GM12891 (cell line): ENCODE measurements around the gene EYS.
"Not testable (repeated sequence)": the region's sequence is repeated elsewhere in the genome, so short reads cannot be mapped to it uniquely, and the experiment has no call there.

Experiments used
- DNase-seq: peaks from one replicate; pipeline ENCODE4 v3.0.0; 2011; ENCODE audit warnings: low spot score; ENCODE audit not compliant: insufficient read length
- FAIRE-seq: peaks from 2 replicates; lab custom pipeline; 2011; peaks lifted over from hg19 to GRCh38; lab: Jason Lieb, UNC
- PAX5 ChIP-seq: IDR thresholded peaks from 2 replicates; pipeline ENCODE4 v1.6.1; 2011; ENCODE audit warnings: low read length, moderate library complexity, mild to moderate bottlenecking; ENCODE audit not compliant: insufficient read depth, severe bottlenecking
- POLR2A ChIP-seq: IDR thresholded peaks from 2 replicates; pipeline ENCODE4 v1.6.1; 2011; ENCODE audit warnings: low read depth, low read length, control low read depth
- POLR2AphosphoS5 ChIP-seq: IDR thresholded peaks from 2 replicates; pipeline ENCODE4 v1.6.1; 2011; ENCODE audit warnings: low read depth, low read length, control low read depth
- POU2F2 ChIP-seq: IDR thresholded peaks from 2 replicates; pipeline ENCODE4 v1.6.1; 2011; ENCODE audit warnings: low read depth, mild to moderate bottlenecking, control low read depth, low read length, moderate library complexity
- SPI1 ChIP-seq: IDR thresholded peaks from 2 replicates; pipeline ENCODE4 v1.6.1; 2011; ENCODE audit warnings: low read depth, low read length, control low read depth
- TAF1 ChIP-seq: IDR thresholded peaks from 2 replicates; pipeline ENCODE4 v1.6.1; 2011; ENCODE audit warnings: low read depth, low read length, control low read depth

The EYS gene

GRCh38 chr6:64258752-64259151 lies 1448.3 kb downstream of the EYS start:
- no peak for TF ChIP-seq TAF1
- no peak for TF ChIP-seq POU2F2
- TF ChIP-seq POLR2A = no peak
- no peak for TF ChIP-seq SPI1
- TF ChIP-seq POLR2AphosphoS5 = no peak
- TF ChIP-seq PAX5 = no peak
- DNase-seq = no peak
- FAIRE-seq = no peak

- no peak for TF ChIP-seq SPI1
- TF ChIP-seq TAF1 = no peak
- no peak for TF ChIP-seq PAX5
- TF ChIP-seq POLR2AphosphoS5 = no peak
- no peak for TF ChIP-seq POU2F2
- no peak for TF ChIP-seq POLR2A
- no peak for FAIRE-seq
- no peak for DNase-seq
Measured at GRCh38 chr6:64258302-64258701, 1448.7 kb downstream of the EYS start.

GRCh38 chr6:64257586-64257985 lies 1449.4 kb downstream of the EYS start:
- DNase-seq (no peak), FAIRE-seq (no peak)
- TF ChIP-seq PAX5 (no peak), POLR2AphosphoS5 (no peak), POLR2A (no peak), POU2F2 (no peak), SPI1 (no peak), TAF1 (no peak)

GRCh38 chr6:64256483-64256882 lies 1450.5 kb downstream of the EYS start:
- DNase-seq = no peak
- TF ChIP-seq TAF1 (no peak), POLR2AphosphoS5 (no peak), SPI1 (no peak)
- no peak for FAIRE-seq

- TF ChIP-seq TAF1 = no peak
- TF ChIP-seq POLR2A = no peak
- no peak for FAIRE-seq
- no peak for DNase-seq
Measured at GRCh38 chr6:64255000-64255399, 1452.0 kb downstream of the EYS start.

- TF ChIP-seq POLR2AphosphoS5 = no peak
- DNase-seq = no peak
- FAIRE-seq = peak; percentile 68
Measured at GRCh38 chr6:64254558-64254957, 1452.5 kb downstream of the EYS start.

GRCh38 chr6:64252256-64252655 lies 1454.8 kb downstream of the EYS start:
- no peak for TF ChIP-seq POU2F2
- TF ChIP-seq POLR2A = no peak
- no peak for TF ChIP-seq POLR2AphosphoS5
- TF ChIP-seq PAX5 = no peak
- no peak for TF ChIP-seq SPI1
- DNase-seq = no peak
- no peak for FAIRE-seq

GRCh38 chr6:64250126-64250525 lies 1456.9 kb downstream of the EYS start:
- FAIRE-seq = no peak
- DNase-seq = no peak
- TF ChIP-seq POU2F2 (no peak), POLR2A (no peak), PAX5 (no peak), TAF1 (no peak), SPI1 (no peak), POLR2AphosphoS5 (no peak)

- DNase-seq = no peak
- TF ChIP-seq PAX5 (no peak), POLR2A (no peak), TAF1 (no peak), POU2F2 (no peak), SPI1 (no peak), POLR2AphosphoS5 (no peak)
- FAIRE-seq = no peak
Measured at GRCh38 chr6:64249115-64249514, 1457.9 kb downstream of the EYS start.

GRCh38 chr6:64243618-64244017 lies 1463.4 kb downstream of the EYS start:
- TF ChIP-seq PAX5 (no peak), SPI1 (no peak), POLR2A (no peak), TAF1 (no peak), POU2F2 (no peak), POLR2AphosphoS5 (no peak)
- DNase-seq (no peak), FAIRE-seq (no peak)

- DNase-seq, FAIRE-seq: not testable (repeated sequence)
Measured at GRCh38 chr6:64238908-64239307, 1468.1 kb downstream of the EYS start.
